Fibroblast of lung (primary cell): ENCODE measurements around the gene ZNF143. TPM values are rescaled to one million over a fixed set of nuclear protein-coding genes. Genes with fewer than 3 reads are reported as not detected.

Source experiments
- DNase-seq, 2 donors: peaks; one replicate each; pipeline versions ENCODE4 v3.0.0 to v3.0.0-alpha.2; 2010; ENCODE audit warnings: low read depth in 2 of 2
- H2AFZ ChIP-seq: 2 replicates; pipeline ENCODE4 v1.5.1; 2012; ENCODE audit warnings: low read length, control low read depth, inconsistent platforms
- H3K27ac ChIP-seq: 2 replicates; pipeline ENCODE4 v1.5.1; 2011; ENCODE audit warnings: low read length, control low read depth; ENCODE audit not compliant: insufficient read depth
- H3K27me3 ChIP-seq: 2 replicates; pipeline ENCODE4 v1.5.1; 2011; ENCODE audit warnings: mild to moderate bottlenecking, low read length; ENCODE audit not compliant: control insufficient read depth, insufficient read depth
- H3K36me3 ChIP-seq: 2 replicates; pipeline ENCODE4 v1.5.1; 2011; ENCODE audit warnings: low read length; ENCODE audit not compliant: control insufficient read depth, insufficient read depth
- H3K4me1 ChIP-seq: 2 replicates; pipeline ENCODE4 v1.5.1; 2011; ENCODE audit warnings: low read length; ENCODE audit not compliant: control insufficient read depth, insufficient read depth; ENCODE audit errors: extremely low read depth
- H3K4me2 ChIP-seq: 2 replicates; pipeline ENCODE4 v1.5.1; 2011; ENCODE audit warnings: low read length, control low read depth; ENCODE audit not compliant: insufficient read depth; ENCODE audit errors: extremely low read depth
- H3K4me3 ChIP-seq, 4 experiments: fragments of 200-600 bp in 1 of 4; sonication (generic) in 1 of 4; replicated peaks in 1 of 4; 2 replicates each; pipeline ENCODE4 v1.5.1; 2011 to 2016; ENCODE audit warnings: low read length in 4 of 4, low read depth in 3 of 4, mild to moderate bottlenecking in 3 of 4, control low read depth in 2 of 4, inconsistent platforms in 1 of 4, mixed read lengths in 1 of 4; ENCODE audit not compliant: insufficient read depth in 1 of 4; ENCODE audit errors: control extremely low read depth in 1 of 4
- H3K79me2 ChIP-seq: 2 replicates; pipeline ENCODE4 v1.5.1; 2012; ENCODE audit warnings: mild to moderate bottlenecking, low read length, inconsistent platforms; ENCODE audit not compliant: control insufficient read depth, insufficient read depth
- H3K9ac ChIP-seq: 2 replicates; pipeline ENCODE4 v1.5.1; 2011; ENCODE audit warnings: mild to moderate bottlenecking, low read length, control low read depth; ENCODE audit not compliant: insufficient read depth
- H3K9me3 ChIP-seq: 2 replicates; pipeline ENCODE4 v1.5.1; 2012; ENCODE audit warnings: low read depth, low read length; ENCODE audit not compliant: control insufficient read depth, insufficient read depth
- H4K20me1 ChIP-seq: 2 replicates; pipeline ENCODE4 v1.5.1; 2011; ENCODE audit warnings: low read length; ENCODE audit not compliant: control insufficient read depth, insufficient read depth; ENCODE audit errors: extremely low read depth
- EZH2 ChIP-seq: IDR thresholded peaks from 2 replicates; pipeline ENCODE4 v1.5.1; 2012; ENCODE audit warnings: low read length, control low read depth, mild to moderate bottlenecking; ENCODE audit errors: missing control alignments
- polyA plus RNA-seq, 2 donors: library from polyadenylated mRNA; depleted of rRNA in 1 of 2; stranded (reverse) in 1 of 2; unstranded in 1 of 2; fragments of >200 nt; gene quantifications; 2 replicates each; pipeline ENCODE4 v1.2.1, GENCODE V29; 2011 to 2012; ENCODE audit warnings: missing spikeins in 1 of 2
- total RNA-seq: library from RNA; depleted of rRNA; stranded (reverse); fragments of >200 nt; gene quantifications from 2 replicates; pipeline ENCODE4 v1.2.1, GENCODE V29; 2014
- TF ChIP-seq, protein P1 (sequence below), 2 donors: IDR thresholded peaks in 1 of 2; conservative IDR thresholded peaks in 1 of 2; 1 replicate in 1 of 2; 2 replicates in 1 of 2; pipeline ENCODE4 v1.5.1; 2011 to 2012; ENCODE audit warnings: low read length in 2 of 2, control low read depth in 1 of 2, inconsistent platforms in 1 of 2, low read depth in 1 of 2, mild to moderate bottlenecking in 1 of 2

The ZNF143 gene
- total and polyA plus RNA-seq, 2 donors (not counting 1 experiment from before 2014, with no cell fraction given) = 22.6 to 36.2 TPM

DNA sequence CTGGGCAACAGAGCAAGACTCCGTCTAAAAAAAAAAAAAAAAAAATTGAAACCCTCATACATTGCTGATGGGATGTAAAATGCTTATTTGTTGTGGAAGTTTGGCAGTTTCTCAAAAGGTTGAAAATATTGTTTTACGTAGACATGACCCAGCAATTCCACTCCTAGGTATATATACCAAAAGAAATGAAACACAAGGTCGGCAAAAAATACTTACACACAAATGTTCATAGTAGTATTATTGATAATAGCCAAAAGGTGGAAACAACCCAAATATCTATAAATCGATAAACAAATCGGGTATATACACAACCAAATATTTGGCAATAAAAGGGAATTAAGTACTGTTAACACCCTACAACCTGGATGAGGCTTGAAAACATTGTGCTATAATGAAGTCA, 5.1 kb upstream of the ZNF143 start:
- H3K79me2 ChIP-seq = peaks cover 13% of the 10 kb centered on the region
- H3K36me3 ChIP-seq = no peaks in the 10 kb centered on the region
- H3K4me1 ChIP-seq = no peaks in the 10 kb centered on the region
- no peak overlapping the region for H2AFZ ChIP-seq
- no peak overlapping the region for H3K4me2 ChIP-seq
- no peak for TF ChIP-seq EZH2
- TF ChIP-seq, protein P1, sequence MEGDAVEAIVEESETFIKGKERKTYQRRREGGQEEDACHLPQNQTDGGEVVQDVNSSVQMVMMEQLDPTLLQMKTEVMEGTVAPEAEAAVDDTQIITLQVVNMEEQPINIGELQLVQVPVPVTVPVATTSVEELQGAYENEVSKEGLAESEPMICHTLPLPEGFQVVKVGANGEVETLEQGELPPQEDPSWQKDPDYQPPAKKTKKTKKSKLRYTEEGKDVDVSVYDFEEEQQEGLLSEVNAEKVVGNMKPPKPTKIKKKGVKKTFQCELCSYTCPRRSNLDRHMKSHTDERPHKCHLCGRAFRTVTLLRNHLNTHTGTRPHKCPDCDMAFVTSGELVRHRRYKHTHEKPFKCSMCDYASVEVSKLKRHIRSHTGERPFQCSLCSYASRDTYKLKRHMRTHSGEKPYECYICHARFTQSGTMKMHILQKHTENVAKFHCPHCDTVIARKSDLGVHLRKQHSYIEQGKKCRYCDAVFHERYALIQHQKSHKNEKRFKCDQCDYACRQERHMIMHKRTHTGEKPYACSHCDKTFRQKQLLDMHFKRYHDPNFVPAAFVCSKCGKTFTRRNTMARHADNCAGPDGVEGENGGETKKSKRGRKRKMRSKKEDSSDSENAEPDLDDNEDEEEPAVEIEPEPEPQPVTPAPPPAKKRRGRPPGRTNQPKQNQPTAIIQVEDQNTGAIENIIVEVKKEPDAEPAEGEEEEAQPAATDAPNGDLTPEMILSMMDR (conservative IDR thresholded peaks at IDR 0.05 in 1 of 2, IDR thresholded peaks at IDR 0.05 in 1 of 2; ENCODE audit: low read depth in 1 of 2, low read length in 2 of 2) = no peak
- no peaks in the 10 kb centered on the region for H3K27me3 ChIP-seq
- no peak for DNase-seq
- no peaks in the 10 kb centered on the region for H4K20me1 ChIP-seq
- H3K4me3 ChIP-seq = no peak overlapping the region
- H3K9ac ChIP-seq = no peak overlapping the region
- no peaks in the 10 kb centered on the region for H3K9me3 ChIP-seq
- no peak overlapping the region for H3K27ac ChIP-seq

DNA sequence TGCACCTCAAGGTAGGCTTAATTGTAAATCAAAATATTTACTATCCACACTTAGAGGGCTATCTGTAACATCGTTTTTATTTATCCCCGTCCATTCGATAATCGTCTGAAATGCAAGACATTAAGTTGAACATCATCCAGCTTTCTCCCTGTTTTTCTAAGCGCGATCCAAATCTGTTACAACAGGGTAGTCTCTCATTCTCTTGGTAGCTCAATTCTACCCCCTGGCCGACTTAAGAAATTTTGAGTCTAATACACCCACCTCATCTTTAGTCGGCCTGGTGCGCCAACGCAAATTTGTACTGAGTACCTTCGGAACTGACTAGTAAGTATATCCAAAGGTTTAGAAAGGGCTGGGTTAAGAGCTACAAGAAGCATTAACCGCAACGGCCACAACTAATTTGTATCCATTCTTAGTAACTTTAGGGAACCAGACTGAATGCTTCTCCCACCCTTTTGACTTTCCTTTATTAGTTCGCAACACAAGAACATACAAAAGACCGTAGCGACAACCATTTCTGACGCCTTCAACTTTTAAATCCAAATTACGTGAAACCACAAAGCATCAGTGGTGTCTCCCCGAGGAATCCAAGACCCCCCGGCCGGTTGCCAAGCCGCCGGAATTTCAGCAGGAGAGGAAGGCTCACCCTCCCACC, 1.0 kb upstream of the ZNF143 start:
- peak overlapping the region; percentile 99 for H3K27ac ChIP-seq
- peak overlapping the region; percentile 93 for H3K9ac ChIP-seq
- H2AFZ ChIP-seq = no peak overlapping the region
- H3K4me3 ChIP-seq = peak overlapping the region; percentile 70 to 100 (median 88)
- H3K36me3 ChIP-seq = no peaks in the 10 kb centered on the region
- peak; percentile 70 to 80 for DNase-seq
- H3K4me2 ChIP-seq = peak overlapping the region; percentile 98
- H4K20me1 ChIP-seq = no peaks in the 10 kb centered on the region
- peaks cover 37% of the 10 kb centered on the region for H3K79me2 ChIP-seq
- TF ChIP-seq, protein P1 (conservative IDR thresholded peaks at IDR 0.05 in 1 of 2, IDR thresholded peaks at IDR 0.05 in 1 of 2; ENCODE audit: low read depth in 1 of 2, low read length in 2 of 2) = peak in 1 of 2 donors; percentile 10
- TF ChIP-seq EZH2 = no peak
- no peaks in the 10 kb centered on the region for H3K9me3 ChIP-seq
- H3K4me1 ChIP-seq = no peaks in the 10 kb centered on the region
- H3K27me3 ChIP-seq = no peaks in the 10 kb centered on the region

DNA sequence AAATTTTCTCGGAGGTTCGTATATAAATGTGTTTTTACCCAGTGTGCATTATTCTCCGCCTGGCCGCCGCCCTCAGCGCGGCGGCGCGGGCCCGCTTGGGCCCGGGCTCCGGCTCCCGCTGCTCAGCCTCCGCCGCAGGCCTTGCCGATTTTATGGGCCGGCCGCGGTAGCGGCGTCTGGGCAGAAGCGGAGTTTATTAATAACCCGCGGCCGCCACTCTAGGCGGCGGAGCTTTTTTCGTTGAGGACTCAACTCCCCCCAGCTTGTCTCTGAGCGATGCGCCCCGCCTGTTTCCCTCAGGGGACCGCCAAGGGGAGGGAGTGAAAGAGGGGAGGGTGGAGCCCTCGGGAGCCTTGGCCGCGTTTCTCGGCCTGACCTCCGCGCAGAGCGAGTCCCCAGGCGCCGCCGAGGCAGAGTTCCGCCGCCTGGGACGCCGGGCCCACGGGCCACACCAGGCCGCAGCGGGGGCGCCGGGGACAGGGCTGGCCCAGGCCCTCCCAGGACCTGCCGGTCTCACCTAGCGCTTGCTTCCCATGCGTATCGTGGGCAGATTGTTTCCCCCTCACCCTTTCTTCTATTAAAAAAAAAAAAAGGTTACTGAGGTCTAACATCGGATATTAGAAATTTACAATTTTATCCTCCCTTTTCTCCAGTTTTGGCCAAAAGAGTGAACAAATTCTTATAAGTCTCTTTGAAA, 399 bp downstream of the ZNF143 start:
- Histone ChIP-seq H3K4me1 (no peaks in the 10 kb centered on the region), H3K4me3 (peak overlapping the region; percentile 51 to 89 (median 66)), H2AFZ (no peak overlapping the region), H3K27ac (peak overlapping the region; percentile 91), H3K9ac (peak overlapping the region; percentile 80), H3K9me3 (no peaks in the 10 kb centered on the region), H3K27me3 (no peaks in the 10 kb centered on the region), H3K79me2 (peaks cover 40% of the 10 kb centered on the region), H3K36me3 (no peaks in the 10 kb centered on the region), H4K20me1 (no peaks in the 10 kb centered on the region), H3K4me2 (peak overlapping the region; percentile 94)
- TF ChIP-seq EZH2 = no peak
- peak; percentile 87 to 93 for DNase-seq
